A673 (cell line): Measurements from ENCODE around the gene SLC27A1. TPM values are rescaled to one million over a fixed set of nuclear protein-coding genes. Genes with fewer than 3 reads are reported as not detected.

Source experiments
- BruUV-seq: library from RNA; stranded (reverse); fragments of 400-500 nt; replicated peaks from 2 replicates; lab custom pipeline; 2021; lab: Mats Ljungman, UMichigan
- CTCF ChIA-PET: fragments of 300-600 bp; sonication (Branson Sonifier 250); formaldehyde crosslinking; loops from one replicate; lab custom pipeline; 2022; ENCODE audit warnings: antibody characterized with exemption; lab: Charles Lee
- POLR2A ChIA-PET: fragments of 300-600 bp; sonication (Branson Sonifier 250); formaldehyde crosslinking; loops from one replicate; lab custom pipeline; 2022; ENCODE audit warnings: antibody characterized with exemption; ENCODE audit not compliant: low non-redundant PET; lab: Charles Lee
- DNase-seq: peaks from one replicate; pipeline ENCODE4 v3.0.0-alpha.2; 2015; ENCODE audit warnings: low spot score
- H3K27ac ChIP-seq: fragments of 200-600 bp; sonication (generic); 2 replicates; pipeline ENCODE4 v1.5.1; 2016; ENCODE audit warnings: mixed run types, low read depth, mild to moderate bottlenecking, mixed read lengths, antibody characterized with exemption, low read length; ENCODE audit not compliant: poor library complexity, severe bottlenecking
- H3K27me3 ChIP-seq: fragments of 200-600 bp; sonication (generic); replicated peaks from 2 replicates; pipeline ENCODE4 v1.6.1; 2017; ENCODE audit warnings: mixed run types, low read depth, mild to moderate bottlenecking, mixed read lengths, antibody characterized with exemption, low read length; ENCODE audit not compliant: insufficient read depth, poor library complexity
- H3K36me3 ChIP-seq: fragments of 200-600 bp; sonication (generic); 2 replicates; pipeline ENCODE4 v1.6.1; 2016; ENCODE audit warnings: mixed run types, mild to moderate bottlenecking, mixed read lengths, antibody characterized with exemption, low read length; ENCODE audit not compliant: insufficient read depth, poor library complexity, severe bottlenecking
- H3K4me1 ChIP-seq: fragments of 200-600 bp; sonication (generic); 2 replicates; pipeline ENCODE4 v1.6.1; 2017; ENCODE audit warnings: mixed run types, mild to moderate bottlenecking, mixed read lengths, antibody characterized with exemption, low read length; ENCODE audit not compliant: insufficient read depth, poor library complexity, severe bottlenecking
- H3K4me3 ChIP-seq: fragments of 200-600 bp; sonication (generic); 2 replicates; pipeline ENCODE4 v1.5.1; 2016; ENCODE audit warnings: low read depth, mixed run types, mild to moderate bottlenecking, mixed read lengths, low read length; ENCODE audit not compliant: poor library complexity, severe bottlenecking
- H3K9me3 ChIP-seq: fragments of 200-600 bp; sonication (generic); 2 replicates; pipeline ENCODE4 v1.6.1; 2016; ENCODE audit warnings: mixed run types, low read depth, mild to moderate bottlenecking, mixed read lengths, antibody characterized with exemption, low read length; ENCODE audit not compliant: poor library complexity, severe bottlenecking
- EZH2 ChIP-seq: fragments of 200-600 bp; sonication (generic); IDR thresholded peaks from 2 replicates; pipeline ENCODE4 v1.6.1; 2017; ENCODE audit warnings: borderline replicate concordance, low read depth, mild to moderate bottlenecking, mixed read lengths, antibody characterized with exemption, low read length; ENCODE audit not compliant: poor library complexity, severe bottlenecking
- intact Hi-C: fragments of 100-400 bp; cut with micrococcal nuclease; formaldehyde crosslinking; loops from one replicate; pipeline ENCODE4 v1.10.0; 2022; ENCODE audit not compliant: unreplicated experiment
- total RNA-seq: library from RNA; stranded (reverse); gene quantifications from 2 replicates; pipeline ENCODE4 v1.2.3, GENCODE V29; 2021
- TF ChIP-seq, protein P1 (sequence below): fragments of 300-800, 200-600 bp; sonication (generic); conservative IDR thresholded peaks from 2 replicates; pipeline ENCODE4 v1.5.1; 2017; ENCODE audit warnings: low read depth, mild to moderate bottlenecking, antibody characterized with exemption, low read length, moderate library complexity, mixed read lengths

Gene SLC27A1
- total RNA-seq, 1 experiment from 2014 or later, result 3.0 TPM

DNA sequence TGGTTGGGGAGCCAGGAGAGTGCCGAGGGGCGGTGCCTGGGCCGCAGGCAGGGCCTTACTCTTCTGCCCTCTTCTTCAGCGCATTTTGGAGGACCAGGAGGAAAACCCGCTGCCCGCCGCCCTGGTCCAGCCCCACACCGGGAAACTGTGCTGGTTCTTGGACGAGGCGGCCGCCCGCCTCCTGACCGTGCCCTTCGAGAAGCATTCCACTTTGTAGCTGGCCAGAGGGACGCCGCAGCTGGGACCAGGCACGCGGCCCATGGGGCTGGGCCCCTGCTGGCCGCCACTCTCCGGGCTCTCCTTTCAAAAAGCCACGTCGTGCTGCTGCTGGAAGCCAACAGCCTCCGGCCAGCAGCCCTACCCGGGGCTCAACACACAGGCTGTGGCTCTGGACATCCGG lies 50.5 kb downstream of the SLC27A1 start:
- Histone ChIP-seq H3K36me3 (peaks cover 27% of the 10 kb centered on the region), H3K27me3 (no peaks in the 10 kb centered on the region), H3K27ac (no peak overlapping the region), H3K9me3 (peaks cover 15% of the 10 kb centered on the region), H3K4me3 (no peak overlapping the region), H3K4me1 (no peaks in the 10 kb centered on the region)
- no peak for DNase-seq
- intact Hi-C loops, result no loop called here
- BruUV-seq, result no TSS peak
- CTCF ChIA-PET, result no interaction called here
- POLR2A ChIA-PET, result no interaction called here
- TF ChIP-seq, protein P1, sequence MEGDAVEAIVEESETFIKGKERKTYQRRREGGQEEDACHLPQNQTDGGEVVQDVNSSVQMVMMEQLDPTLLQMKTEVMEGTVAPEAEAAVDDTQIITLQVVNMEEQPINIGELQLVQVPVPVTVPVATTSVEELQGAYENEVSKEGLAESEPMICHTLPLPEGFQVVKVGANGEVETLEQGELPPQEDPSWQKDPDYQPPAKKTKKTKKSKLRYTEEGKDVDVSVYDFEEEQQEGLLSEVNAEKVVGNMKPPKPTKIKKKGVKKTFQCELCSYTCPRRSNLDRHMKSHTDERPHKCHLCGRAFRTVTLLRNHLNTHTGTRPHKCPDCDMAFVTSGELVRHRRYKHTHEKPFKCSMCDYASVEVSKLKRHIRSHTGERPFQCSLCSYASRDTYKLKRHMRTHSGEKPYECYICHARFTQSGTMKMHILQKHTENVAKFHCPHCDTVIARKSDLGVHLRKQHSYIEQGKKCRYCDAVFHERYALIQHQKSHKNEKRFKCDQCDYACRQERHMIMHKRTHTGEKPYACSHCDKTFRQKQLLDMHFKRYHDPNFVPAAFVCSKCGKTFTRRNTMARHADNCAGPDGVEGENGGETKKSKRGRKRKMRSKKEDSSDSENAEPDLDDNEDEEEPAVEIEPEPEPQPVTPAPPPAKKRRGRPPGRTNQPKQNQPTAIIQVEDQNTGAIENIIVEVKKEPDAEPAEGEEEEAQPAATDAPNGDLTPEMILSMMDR, result no peak
- TF ChIP-seq EZH2, result no peak

DNA sequence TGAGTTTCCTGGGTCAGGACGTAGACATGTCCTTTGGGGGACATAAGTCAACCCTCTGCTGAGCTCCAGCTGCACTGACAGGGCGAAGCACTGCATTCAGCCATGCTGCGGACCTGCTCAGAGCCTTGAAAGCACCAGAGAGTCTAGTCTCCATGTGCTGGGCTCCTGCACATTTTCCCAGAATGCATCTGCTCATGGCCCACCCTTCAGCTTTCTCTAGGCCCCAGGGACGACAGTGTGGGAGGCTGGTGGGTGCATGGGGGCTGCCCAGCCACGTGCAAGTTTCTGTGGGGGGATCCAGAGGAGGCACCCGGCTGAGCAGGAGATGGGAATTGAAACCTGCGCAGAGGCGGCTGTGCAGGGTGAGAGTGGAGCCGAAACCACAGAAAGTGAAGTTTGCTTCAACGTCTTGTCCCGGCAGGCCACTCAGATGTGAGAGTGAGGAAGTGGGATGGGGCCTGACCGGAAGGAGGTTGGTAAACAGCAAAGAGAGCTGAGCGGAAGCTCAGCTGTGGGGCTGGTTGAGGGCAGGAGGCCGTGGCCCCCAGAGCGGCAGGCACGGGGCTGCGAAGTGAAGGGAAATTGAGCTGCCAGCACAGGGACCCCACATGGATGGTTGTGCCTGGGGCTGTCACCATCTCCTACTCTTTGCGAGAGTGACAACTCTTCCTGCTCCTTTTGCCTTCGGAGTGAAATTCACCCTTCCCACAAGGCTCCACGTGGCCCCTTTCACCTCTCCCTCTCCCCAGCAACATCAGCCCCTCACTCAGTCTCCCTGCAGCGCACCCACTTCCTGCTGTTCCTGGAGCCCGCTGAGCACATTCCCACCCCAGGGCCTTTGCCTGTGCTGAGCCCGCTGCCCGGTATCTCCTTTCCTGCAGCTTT lies 52.9 kb downstream of the SLC27A1 start:
- Histone ChIP-seq H3K27ac (no peak overlapping the region), H3K4me1 (no peaks in the 10 kb centered on the region), H3K27me3 (no peaks in the 10 kb centered on the region), H3K4me3 (no peak overlapping the region), H3K36me3 (peaks cover 6% of the 10 kb centered on the region), H3K9me3 (peaks cover 2% of the 10 kb centered on the region)
- ChIA-PET CTCF (no interaction called here), POLR2A (interaction anchor here (0.5 kb wide), 1 partner anchor 279 kb away, joined by 3 read pairs; no protein-coding TSS in a partner anchor)
- TF ChIP-seq, protein P1, result no peak
- TF ChIP-seq EZH2, result no peak
- intact Hi-C loops, result no loop called here
- BruUV-seq, result no TSS peak
- no peak for DNase-seq

DNA sequence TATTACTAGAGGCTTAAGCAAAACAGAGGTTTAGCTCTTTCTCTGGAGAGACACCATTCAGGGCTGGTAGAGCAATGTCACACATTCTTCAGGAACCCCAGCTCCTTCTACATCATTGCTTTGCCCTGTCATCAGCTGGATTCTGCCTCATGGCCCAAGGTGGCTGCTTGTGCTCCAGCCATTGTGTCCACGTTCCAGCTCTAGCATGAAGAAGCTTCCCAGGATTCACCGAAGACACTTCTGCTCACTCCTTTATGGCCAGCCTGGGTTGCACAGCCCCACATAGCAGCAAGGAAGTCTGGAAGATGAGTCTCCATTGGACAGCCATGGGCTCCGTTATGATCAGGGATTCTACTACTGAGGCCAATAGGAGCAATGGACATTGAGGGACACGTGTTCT lies 54.3 kb downstream of the SLC27A1 start:
- intact Hi-C loops, result no loop called here
- BruUV-seq, result no TSS peak
- Histone ChIP-seq H3K36me3 (peaks cover 4% of the 10 kb centered on the region), H3K4me3 (no peak overlapping the region), H3K27me3 (no peaks in the 10 kb centered on the region), H3K27ac (no peak overlapping the region), H3K9me3 (peaks cover 2% of the 10 kb centered on the region), H3K4me1 (no peaks in the 10 kb centered on the region)
- no peak for DNase-seq
- ChIA-PET CTCF (interaction anchor here (0.7 kb wide), 1 partner anchor 49 kb away, joined by 3 read pairs; no protein-coding TSS in a partner anchor), POLR2A (no interaction called here)
- TF ChIP-seq EZH2, result no peak
- TF ChIP-seq, protein P1, result no peak
